Upper lobe of left lung (tissue), 4 donors: ENCODE data around the gene NAV2.

ENCODE experiments used
- POLR2A ChIP-seq, 4 donors: fragments of 450-650 bp; IDR thresholded peaks; one replicate each; pipeline ENCODE4 v1.5.1; 2016 to 2017; ENCODE audit warnings: antibody characterized with exemption in 4 of 4, mild to moderate bottlenecking in 2 of 4
- POLR2AphosphoS5 ChIP-seq, 2 donors: sonication (generic); formaldehyde crosslinking; IDR thresholded peaks; one replicate each; pipeline ENCODE4 v1.5.1; 2017; ENCODE audit warnings: antibody characterized with exemption in 2 of 2
- TF ChIP-seq, protein P1 (sequence below), 6 experiments: fragments of 450-650 bp in 4 of 6; fragments of 200-600 bp in 2 of 6; sonication (generic) in 2 of 6; IDR thresholded peaks; one replicate each; pipeline ENCODE4 v1.5.1; 2016 to 2019; ENCODE audit warnings: antibody characterized with exemption in 6 of 6

DNA sequence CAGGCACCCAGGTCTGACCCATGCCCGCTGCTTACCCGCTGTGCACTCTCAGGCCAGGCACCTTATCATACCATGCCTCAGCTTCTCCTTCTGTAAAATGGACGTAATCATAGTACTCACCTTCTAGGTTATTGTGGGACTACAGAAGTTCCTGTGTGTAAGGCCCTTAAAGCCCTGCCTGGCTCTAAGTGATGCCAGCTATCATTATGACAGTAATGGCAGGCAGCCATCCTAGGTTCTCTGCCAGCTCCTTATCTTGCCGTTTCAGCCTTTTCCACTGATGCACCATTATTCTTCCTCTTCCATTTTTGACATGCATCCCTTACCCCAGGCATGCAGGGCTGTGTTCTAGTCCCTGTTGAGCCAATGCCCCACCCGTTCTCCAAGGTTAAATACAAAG lies 389.8 kb downstream of the NAV2 start:
- no peak for TF ChIP-seq POLR2AphosphoS5 (IDR thresholded peaks at IDR 0.05)
- TF ChIP-seq, protein P1, sequence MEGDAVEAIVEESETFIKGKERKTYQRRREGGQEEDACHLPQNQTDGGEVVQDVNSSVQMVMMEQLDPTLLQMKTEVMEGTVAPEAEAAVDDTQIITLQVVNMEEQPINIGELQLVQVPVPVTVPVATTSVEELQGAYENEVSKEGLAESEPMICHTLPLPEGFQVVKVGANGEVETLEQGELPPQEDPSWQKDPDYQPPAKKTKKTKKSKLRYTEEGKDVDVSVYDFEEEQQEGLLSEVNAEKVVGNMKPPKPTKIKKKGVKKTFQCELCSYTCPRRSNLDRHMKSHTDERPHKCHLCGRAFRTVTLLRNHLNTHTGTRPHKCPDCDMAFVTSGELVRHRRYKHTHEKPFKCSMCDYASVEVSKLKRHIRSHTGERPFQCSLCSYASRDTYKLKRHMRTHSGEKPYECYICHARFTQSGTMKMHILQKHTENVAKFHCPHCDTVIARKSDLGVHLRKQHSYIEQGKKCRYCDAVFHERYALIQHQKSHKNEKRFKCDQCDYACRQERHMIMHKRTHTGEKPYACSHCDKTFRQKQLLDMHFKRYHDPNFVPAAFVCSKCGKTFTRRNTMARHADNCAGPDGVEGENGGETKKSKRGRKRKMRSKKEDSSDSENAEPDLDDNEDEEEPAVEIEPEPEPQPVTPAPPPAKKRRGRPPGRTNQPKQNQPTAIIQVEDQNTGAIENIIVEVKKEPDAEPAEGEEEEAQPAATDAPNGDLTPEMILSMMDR (IDR thresholded peaks at IDR 0.05) = no peak
- no peak for TF ChIP-seq POLR2A (IDR thresholded peaks at IDR 0.05)
